Suppressor macrophage treated with lipopolysaccharide for 4 hours (primary cell): Measurements from ENCODE around the gene NAA15.
A peak's percentile ranks its signal among the peaks of the same experiment; 100 is the strongest.
"Not testable (repeated sequence)": the region's sequence is repeated elsewhere in the genome, so short reads cannot be mapped to it uniquely, and the experiment has no call there.

Experiments used
- DNase-seq: peaks from one replicate; pipeline ENCODE4 v3.0.0-alpha.2; 2020

NAA15 gene

GRCh38 chr4:139368998-139369397, 67.7 kb downstream of the NAA15 start:
- no peak for DNase-seq

GRCh38 chr4:139374251-139374650, 72.9 kb downstream of the NAA15 start:
- no peak for DNase-seq

GRCh38 chr4:139386421-139386820, 85.1 kb downstream of the NAA15 start:
- no peak for DNase-seq

DNA sequence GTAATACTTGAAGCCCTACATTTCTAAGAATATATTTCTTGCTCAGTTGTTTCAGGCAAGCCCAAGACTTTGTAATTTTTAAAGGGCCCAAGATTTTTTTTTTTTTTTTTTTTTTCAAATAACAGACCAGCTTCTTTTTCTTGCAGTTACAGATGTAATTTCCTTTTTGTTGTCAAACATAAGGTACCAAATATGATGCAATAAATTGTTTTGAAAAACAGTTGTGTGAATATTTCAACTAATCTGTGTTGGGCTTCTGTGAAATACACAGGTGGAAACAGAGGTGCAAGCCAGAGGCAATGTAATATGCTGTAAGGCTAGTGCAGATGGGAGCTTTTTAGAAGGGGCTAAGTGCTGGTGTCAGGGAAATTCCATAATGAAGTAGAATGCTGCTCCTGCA, 87.8 kb downstream of the NAA15 start:
- no peak for DNase-seq

GRCh38 chr4:139389991-139390390, 88.7 kb downstream of the NAA15 start:
- DNase-seq: no peak

- no peak for DNase-seq
These were observed 90.4 kb downstream of the NAA15 start for GRCh38 chr4:139391731-139392130.

- no peak for DNase-seq
These were observed 91.5 kb downstream of the NAA15 start for GRCh38 chr4:139392797-139393196.

DNA sequence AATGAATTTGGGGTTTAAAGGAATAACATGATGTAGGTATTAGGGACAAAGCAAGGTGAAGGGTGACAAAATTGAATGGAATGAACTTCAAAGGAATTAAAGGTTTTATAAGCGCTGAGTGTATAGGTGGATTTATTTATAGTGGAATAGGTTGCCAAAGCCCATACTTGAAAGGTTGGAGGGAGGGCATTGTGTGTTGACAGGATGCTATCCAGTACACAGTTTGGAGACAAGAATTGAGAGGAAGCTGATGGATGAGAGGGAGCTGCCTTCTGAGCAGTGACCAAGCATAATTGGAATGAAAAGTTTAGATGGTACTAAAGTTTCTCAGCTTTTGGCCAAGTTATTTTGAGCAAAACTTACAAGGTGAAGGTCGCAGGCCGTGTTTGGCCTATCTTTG, 100.1 kb downstream of the NAA15 start:
- no peak for DNase-seq

DNA sequence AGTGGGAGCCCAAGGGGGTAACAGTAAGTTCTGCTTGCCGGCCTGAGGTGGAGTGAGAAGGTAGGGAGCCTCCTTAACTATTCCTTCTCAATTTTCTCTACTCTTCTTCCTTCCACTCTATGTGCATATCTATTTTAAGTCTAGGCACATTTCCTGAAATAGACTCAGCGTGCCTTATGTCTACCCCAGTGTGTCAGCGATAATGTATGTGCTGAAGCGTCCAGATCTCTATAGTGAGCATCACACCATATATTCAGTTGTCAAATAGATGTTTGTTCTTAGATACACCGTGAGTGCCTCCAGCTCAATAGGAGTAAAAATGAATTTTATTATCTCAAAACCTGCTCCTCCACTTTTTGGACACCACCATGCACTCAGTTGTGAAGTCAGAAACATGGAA, 101.1 kb downstream of the NAA15 start:
- no peak for DNase-seq

GRCh38 chr4:139403462-139403861, 102.2 kb downstream of the NAA15 start:
- DNase-seq: no peak

DNA sequence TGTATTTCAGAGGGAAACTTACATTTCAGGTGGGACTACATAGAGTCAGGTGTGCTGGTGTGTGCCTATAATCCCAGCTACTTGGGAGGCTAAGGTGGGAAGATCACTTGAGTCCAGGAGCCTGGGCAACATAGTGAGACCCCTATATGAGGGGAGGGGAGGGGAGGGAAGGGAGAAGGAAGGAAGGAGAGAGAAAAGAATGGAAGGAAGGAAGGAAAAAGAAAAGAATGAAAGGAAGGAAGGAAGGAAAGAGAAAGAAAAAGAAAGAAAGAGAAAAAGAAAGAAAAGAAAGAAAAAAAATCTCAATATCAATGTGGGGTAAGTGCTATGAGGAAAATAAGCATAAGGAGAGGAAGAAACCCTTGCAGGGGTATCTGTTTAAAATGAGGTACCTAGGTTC, 109.0 kb downstream of the NAA15 start:
- no peak for DNase-seq

DNA sequence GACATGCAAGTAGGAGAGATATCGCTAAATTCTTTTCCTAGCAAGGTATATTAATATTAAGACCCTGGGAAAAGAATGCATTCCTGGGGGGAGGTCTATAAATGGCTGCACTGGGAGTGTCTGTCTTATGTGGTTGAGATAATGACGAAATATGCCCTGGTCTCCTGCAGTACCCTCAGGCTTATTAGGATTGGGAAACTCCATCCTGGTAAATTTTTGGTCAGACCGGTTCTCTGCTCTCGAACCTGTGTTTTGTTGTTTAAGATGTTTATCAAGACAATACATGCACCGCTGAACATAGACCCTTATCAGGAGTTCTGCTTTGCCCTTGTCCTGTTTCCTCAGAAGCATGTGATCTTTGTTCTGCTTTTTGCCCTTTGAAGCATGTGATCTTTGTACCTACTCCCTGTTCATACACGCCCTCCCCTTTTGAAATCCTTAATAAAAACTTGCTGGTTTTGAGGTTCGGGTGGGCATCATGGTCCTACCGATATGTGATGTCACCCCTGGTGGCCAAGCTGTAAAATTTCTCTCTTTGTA, 113.4 kb downstream of the NAA15 start:
- DNase-seq: not testable (repeated sequence)

GRCh38 chr4:139416073-139416673, 114.9 kb downstream of the NAA15 start:
- DNase-seq: peak; percentile 53

- peak; percentile 77 for DNase-seq
These were observed 118.1 kb downstream of the NAA15 start for GRCh38 chr4:139419388-139419914.

DNA sequence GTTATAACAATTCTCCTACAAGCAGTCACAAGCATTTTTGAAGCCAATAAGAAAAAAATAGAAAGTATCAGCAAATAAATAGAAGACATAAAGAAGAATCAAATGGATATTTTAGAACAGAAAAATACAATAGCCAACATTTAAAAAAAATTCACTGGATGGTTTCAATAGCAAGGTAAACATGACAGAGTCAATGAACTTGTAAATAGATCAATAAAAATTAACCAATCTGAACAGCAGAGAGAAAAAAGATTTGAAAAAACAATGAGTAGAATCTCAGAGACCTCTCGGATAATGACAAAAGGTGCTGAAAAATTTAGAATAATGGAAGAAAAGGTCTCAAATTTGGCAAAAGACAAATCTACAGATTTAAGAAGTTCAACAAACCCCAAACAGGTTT, 119.3 kb downstream of the NAA15 start:
- no peak for DNase-seq

- no peak for DNase-seq
These were observed 134.8 kb downstream of the NAA15 start for GRCh38 chr4:139436122-139436521.

- no peak for DNase-seq
These were observed 136.8 kb downstream of the NAA15 start for GRCh38 chr4:139438141-139438540.

- DNase-seq: no peak
These were observed 139.7 kb downstream of the NAA15 start for GRCh38 chr4:139441029-139441428.

DNA sequence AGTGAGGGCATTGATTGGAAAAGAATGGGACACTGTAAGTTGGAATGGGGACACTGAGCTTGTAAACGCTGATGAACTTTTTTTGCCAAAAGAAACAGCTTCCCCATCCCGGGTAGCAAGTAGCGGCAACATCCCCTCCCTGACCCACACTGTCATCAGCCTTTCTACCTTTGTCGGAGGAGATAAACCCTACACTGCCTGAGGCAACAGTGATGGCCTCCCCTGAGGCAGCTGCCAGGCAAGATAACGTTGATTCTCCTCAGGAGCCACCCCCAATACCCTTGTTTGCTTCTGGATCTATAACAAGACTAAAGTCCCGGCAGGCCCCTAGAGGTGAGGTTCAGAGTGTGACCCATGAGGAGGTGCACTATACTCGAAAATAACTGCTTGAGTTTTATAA, 142.4 kb downstream of the NAA15 start:
- no peak for DNase-seq

DNA sequence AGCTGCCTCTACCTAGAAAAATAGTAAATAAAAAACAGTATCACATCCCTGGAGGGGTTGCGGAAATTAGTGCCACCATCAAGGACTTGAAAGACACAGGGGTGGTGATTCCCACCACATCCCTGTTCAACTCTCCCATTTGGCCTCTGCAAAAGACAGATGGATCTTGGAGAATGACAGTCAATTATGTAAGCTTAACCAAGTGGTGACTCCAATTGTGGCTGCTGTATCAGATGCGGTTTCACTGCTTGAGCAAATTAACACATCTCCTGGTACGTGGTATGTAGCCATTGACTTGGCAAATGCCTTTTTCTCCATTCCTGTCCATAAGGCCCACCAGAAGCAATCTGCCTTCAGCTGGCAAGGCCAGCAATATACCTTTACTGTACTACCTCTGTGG, 143.6 kb downstream of the NAA15 start:
- not testable (repeated sequence) for DNase-seq

- not testable (repeated sequence) for DNase-seq
These were observed 145.8 kb downstream of the NAA15 start for GRCh38 chr4:139447078-139447477.

DNA sequence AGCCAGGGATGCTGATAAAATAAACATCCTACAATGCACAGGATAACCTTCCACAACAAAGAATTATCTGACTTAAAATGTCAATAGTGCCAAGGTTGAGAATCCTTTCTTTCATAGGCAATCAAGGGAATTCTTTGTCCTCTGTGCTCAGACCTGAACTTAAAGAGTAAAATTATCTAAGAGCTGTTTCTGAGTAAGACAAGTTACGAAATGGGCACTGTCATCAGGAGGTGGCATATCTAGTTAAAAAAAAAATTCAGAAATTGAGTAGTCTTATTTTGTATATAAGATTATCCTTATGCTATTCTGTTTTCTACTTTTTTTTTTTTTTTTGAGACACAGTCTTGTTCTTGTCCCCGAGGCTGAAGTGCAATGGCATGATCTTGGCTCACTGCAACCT, 149.3 kb downstream of the NAA15 start:
- DNase-seq: no peak

DNA sequence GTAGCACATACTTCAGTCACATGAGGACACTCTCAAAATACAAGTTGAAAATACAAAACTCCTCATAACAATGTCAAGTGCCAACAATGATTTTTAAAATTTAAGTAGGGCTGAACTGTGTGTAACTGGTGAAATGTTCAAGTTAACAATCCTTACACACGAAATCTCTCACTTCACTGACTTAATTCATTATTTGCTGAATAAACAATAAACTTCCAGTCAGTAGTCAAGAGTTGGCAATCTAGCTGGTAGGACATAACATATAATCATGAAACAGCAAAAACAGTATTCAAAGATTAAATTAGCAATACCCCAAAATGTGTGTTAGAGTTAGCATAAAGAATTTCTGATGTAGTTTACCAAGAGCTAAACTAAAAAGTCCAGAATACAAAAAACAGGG, 150.7 kb downstream of the NAA15 start:
- DNase-seq: no peak

GRCh38 chr4:139453041-139453370, 151.7 kb downstream of the NAA15 start:
- DNase-seq: no peak
